ENCODE measurements around the gene TPCN2. TPM values are rescaled to one million over a fixed set of nuclear protein-coding genes. Genes with fewer than 3 reads are reported as not detected.

Gene TPCN2
- total RNA-seq, 1 donor from 2014 or later = 23.7 TPM

GRCh38 chr11:69040051-69040450 is 8.7 kb upstream of the TPCN2 start:
- TF ChIP-seq CTCF (IDR thresholded peaks at IDR 0.05; ENCODE audit: unreplicated experiment) = no peak
- H3K36me3 Mint-ChIP-seq = no peaks in the 10 kb centered on the region
- no peak for DNase-seq (ENCODE audit: low spot score in 2 of 2, unreplicated experiment in 2 of 2)
- no peak overlapping the region for H3K4me3 Mint-ChIP-seq
- no peaks in the 10 kb centered on the region for H3K27me3 Mint-ChIP-seq (ENCODE audit: low read depth)
- H3K9me3 Mint-ChIP-seq = no peaks in the 10 kb centered on the region
- no peak overlapping the region for H3K27ac Mint-ChIP-seq
- peaks cover 11% of the 10 kb centered on the region for H3K4me1 Mint-ChIP-seq

DNA sequence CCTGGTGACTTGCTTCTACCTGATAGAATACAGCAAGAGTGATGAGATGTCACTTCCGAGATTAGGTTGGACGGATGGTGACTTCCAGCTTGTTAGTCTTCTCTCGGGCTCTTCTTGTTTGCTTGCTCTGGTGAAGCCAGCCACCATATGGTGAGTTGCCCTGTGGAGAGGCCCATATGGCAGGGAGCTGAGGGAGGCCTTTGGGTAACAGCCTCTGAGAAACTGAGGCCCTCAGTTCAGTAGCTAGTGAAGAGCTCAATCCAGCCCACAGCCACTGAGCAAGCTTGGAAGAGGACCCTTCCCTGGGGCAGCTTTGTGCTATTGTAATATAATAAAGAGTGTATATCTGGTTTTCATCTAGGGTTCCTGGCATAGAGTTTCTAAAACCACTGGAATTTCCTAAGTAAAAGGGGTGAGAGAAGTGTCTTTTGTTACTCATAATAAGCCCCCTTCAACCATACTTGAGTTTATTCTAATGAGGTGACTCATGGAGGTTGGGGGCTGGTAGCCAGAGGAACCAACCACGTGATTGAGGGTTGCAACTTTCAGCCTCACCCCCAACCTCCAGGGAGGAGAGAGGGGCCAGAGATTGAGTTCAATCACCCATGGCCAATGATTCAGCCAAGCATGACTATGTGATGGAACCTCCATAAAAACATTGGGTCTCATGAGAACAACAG is 8.0 kb upstream of the TPCN2 start:
- peaks cover 12% of the 10 kb centered on the region for H3K4me1 Mint-ChIP-seq
- no peak overlapping the region for H3K27ac Mint-ChIP-seq
- H3K9me3 Mint-ChIP-seq = no peaks in the 10 kb centered on the region
- no peaks in the 10 kb centered on the region for H3K27me3 Mint-ChIP-seq (ENCODE audit: low read depth)
- no peak for DNase-seq (ENCODE audit: low spot score in 2 of 2, unreplicated experiment in 2 of 2)
- no peak for TF ChIP-seq CTCF (IDR thresholded peaks at IDR 0.05; ENCODE audit: unreplicated experiment)
- no peak overlapping the region for H3K4me3 Mint-ChIP-seq
- H3K36me3 Mint-ChIP-seq = no peaks in the 10 kb centered on the region

DNA sequence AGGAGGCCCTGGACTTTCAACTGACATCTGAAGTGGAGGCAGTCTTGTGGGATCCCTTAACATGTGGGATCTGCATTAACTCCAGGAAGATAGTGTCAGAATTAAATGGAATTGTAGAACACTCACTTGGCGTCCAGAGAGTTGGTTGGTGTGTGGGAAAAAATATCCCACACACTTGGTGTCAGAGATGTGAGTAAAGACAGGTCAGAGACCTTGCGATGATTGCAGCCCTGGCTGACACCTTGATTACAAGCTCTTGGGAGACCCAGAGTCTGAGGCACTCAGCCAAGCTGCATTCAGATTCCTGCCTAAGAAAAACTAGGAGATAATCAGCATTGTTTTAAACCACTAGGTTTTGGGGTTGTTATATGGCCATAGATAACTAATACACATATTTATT is 7.2 kb upstream of the TPCN2 start:
- no peaks in the 10 kb centered on the region for H3K36me3 Mint-ChIP-seq
- peaks cover 12% of the 10 kb centered on the region for H3K4me1 Mint-ChIP-seq
- H3K27ac Mint-ChIP-seq = no peak overlapping the region
- no peaks in the 10 kb centered on the region for H3K9me3 Mint-ChIP-seq
- H3K4me3 Mint-ChIP-seq = no peak overlapping the region
- TF ChIP-seq CTCF (IDR thresholded peaks at IDR 0.05; ENCODE audit: unreplicated experiment) = no peak
- H3K27me3 Mint-ChIP-seq (ENCODE audit: low read depth) = no peaks in the 10 kb centered on the region
- DNase-seq (ENCODE audit: low spot score in 2 of 2, unreplicated experiment in 2 of 2) = no peak

DNA sequence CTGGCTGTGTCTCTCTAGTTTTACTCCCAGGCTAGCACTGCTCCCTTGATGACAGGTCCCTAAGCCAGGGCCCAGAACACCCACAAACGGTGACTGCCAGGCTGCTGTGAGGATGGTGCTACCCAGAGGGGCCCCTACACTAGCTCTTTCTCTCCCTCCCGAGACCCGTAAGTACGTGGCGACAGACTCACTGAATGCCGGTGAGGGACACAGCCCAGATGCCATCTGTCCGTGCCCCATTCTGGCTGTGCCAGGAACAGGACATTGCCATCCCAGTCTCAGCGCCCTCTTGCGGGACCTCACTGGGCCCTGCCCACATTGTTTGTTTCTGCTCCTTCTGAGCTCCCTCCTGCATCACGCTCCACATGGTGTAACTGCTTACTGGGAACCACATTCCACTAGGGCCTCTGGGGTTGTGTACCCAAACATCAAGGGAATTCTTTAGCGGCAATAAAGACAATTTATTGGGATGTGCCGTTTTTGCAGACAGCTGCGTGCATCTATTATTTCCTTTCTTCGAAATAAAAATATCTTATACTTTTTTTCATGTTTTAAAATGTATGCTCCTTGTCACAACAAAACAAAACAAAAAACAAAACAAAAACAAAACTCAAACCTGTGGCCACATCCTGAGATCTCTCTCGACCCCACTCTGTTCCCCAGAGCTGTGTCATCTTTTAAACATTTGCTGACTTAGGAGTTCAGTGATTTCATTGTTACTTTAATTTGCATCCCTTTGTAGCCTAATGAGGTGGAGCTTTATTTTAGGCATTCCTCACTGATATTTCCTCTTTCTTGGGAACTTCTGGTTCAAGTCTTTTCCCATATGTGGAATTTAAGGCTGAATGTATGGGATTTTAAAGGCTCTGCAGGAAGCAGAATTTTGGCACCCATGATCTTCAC is 4.4 kb upstream of the TPCN2 start:
- DNase-seq (ENCODE audit: low spot score in 2 of 2, unreplicated experiment in 2 of 2) = peak in 1 of 2 experiments; percentile 64
- no peak overlapping the region for H3K4me3 Mint-ChIP-seq
- peaks cover 14% of the 10 kb centered on the region for H3K4me1 Mint-ChIP-seq
- H3K27me3 Mint-ChIP-seq (ENCODE audit: low read depth) = no peaks in the 10 kb centered on the region
- no peak for TF ChIP-seq CTCF (IDR thresholded peaks at IDR 0.05; ENCODE audit: unreplicated experiment)
- no peaks in the 10 kb centered on the region for H3K9me3 Mint-ChIP-seq
- H3K36me3 Mint-ChIP-seq = no peaks in the 10 kb centered on the region
- peak overlapping the region; percentile 93 for H3K27ac Mint-ChIP-seq

- DNase-seq (ENCODE audit: low spot score in 2 of 2, unreplicated experiment in 2 of 2) = no peak
- Mint-ChIP-seq H3K27me3 (ENCODE audit: low read depth) (no peaks in the 10 kb centered on the region), H3K9me3 (no peaks in the 10 kb centered on the region), H3K36me3 (no peaks in the 10 kb centered on the region), H3K27ac (peak overlapping the region; percentile 71), H3K4me1 (peaks cover 22% of the 10 kb centered on the region), H3K4me3 (peak overlapping the region; percentile 67)
- no peak for TF ChIP-seq CTCF (IDR thresholded peaks at IDR 0.05; ENCODE audit: unreplicated experiment)
Measured at GRCh38 chr11:69048031-69048693, 570 bp upstream of the TPCN2 start.

Measured in mesothelial cell of epicardium (in vitro differentiated cells).